Measurements from ENCODE around the gene ZYG11A. TPM values are rescaled to one million over a fixed set of nuclear protein-coding genes. Genes with fewer than 3 reads are reported as not detected.

The ZYG11A gene
- total and polyA plus RNA-seq, 9 donors, result 0.02 to 0.13 (median 0.08) TPM; not detected in 4

DNA sequence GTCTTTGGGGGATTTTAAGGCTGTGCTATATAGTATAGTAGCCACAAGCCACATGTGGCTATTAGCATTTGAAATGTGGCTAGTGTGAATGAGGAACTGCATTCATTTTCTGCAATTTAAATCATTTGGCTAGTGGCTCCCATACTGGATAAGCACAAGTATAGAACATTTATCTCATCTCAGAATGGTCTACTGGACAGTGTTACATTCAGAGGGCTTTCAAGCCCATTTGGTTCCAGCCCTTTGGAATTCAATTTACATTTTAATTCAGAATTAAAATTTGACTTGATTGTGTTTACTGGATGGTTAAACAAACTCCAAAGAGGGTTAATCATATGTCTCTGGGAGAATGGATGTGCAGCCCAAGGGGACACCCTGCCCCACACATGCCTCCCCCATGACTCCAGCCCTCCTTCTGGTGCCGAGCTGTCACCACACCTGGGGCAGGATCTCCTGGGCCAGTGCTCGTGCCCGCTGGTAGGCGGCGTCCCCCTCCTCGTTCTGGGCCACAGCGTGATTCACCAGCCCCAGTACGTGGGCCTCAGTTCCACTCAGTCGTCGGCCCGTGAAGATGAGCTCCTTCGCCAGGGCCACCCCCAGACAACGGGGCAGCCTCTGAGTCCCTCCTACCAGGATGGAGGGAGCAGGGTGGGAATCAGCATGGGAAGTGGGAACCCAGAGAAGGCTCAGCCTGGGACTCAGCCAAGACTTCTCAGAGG is 61.8 kb downstream of the ZYG11A start:
- intact Hi-C loops (cut with DNase I), result loop anchor here in 1 of 4 donors (10.0 kb wide), 1 partner anchor 280 kb away; no protein-coding TSS in a partner anchor

DNA sequence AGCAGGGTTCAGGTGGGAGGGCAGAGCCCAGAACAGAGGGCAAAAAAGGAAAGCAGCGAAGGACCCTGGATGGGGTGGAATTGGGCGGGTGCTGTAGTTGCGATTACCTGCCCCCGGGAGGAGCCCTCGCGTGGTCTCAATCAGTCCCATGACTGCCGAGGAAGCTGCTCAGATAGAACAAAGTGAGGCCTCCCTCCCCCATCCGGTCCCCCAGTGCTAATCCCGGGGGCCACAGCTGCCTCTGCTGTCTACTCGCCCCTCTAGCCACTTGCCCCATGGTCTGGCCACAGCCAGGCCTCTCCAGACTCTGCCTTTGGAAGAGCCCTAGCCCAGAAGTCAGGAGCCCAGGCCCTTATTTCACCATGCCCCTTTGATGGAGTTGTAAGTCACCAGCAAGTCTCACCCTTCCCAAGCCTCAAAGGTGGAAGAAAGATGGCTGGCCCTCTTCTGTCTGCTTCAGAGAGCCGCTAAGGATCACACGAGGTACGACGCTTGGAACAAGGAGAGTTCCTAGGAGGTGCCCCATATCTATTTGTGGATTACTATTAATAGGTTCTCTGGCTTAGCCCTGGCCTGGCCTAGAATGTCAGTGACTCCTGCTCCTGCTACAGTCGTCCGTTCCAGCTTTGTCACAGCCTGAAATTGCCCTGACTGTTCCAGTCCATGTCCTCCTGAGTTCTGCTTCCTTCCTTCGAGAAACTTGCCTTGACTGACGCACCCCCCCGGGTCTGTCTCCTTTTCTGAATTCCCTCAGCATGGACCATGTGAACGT is 62.6 kb downstream of the ZYG11A start:
- Histone ChIP-seq H3K27me3 (no peaks in the 10 kb centered on the region), H3K4me1 (ENCODE audit: insufficient read depth) (no peaks in the 10 kb centered on the region), H3K9me3 (no peaks in the 10 kb centered on the region), H3K27ac (no peak overlapping the region), H3K4me3 (no peak overlapping the region), H3K36me3 (no peaks in the 10 kb centered on the region)
- DNase-seq, result no peak
- no peak for TF ChIP-seq POLR2A (IDR thresholded peaks at IDR 0.05)
- no peak for TF ChIP-seq EP300 (IDR thresholded peaks at IDR 0.05)
- TF ChIP-seq, protein P1, sequence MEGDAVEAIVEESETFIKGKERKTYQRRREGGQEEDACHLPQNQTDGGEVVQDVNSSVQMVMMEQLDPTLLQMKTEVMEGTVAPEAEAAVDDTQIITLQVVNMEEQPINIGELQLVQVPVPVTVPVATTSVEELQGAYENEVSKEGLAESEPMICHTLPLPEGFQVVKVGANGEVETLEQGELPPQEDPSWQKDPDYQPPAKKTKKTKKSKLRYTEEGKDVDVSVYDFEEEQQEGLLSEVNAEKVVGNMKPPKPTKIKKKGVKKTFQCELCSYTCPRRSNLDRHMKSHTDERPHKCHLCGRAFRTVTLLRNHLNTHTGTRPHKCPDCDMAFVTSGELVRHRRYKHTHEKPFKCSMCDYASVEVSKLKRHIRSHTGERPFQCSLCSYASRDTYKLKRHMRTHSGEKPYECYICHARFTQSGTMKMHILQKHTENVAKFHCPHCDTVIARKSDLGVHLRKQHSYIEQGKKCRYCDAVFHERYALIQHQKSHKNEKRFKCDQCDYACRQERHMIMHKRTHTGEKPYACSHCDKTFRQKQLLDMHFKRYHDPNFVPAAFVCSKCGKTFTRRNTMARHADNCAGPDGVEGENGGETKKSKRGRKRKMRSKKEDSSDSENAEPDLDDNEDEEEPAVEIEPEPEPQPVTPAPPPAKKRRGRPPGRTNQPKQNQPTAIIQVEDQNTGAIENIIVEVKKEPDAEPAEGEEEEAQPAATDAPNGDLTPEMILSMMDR (IDR thresholded peaks at IDR 0.05), result no peak
- WGBS, 3 donors, result 74 to 76% (median 76%) methylated on average over 20 of the region's 20 CpGs
- intact Hi-C loops (cut with DNase I), result loop anchor here in 1 of 4 donors (10.0 kb wide), 1 partner anchor 280 kb away; no protein-coding TSS in a partner anchor

More for the DNA sequence above, 61.8 kb downstream of the ZYG11A start:
- no peaks in the 10 kb centered on the region for H3K27me3 ChIP-seq
- WGBS, 3 donors, result 90 to 93% (median 91%) methylated on average over 13 of the region's 13 CpGs
- no peak overlapping the region for H3K4me3 ChIP-seq
- no peak overlapping the region for H3K27ac ChIP-seq
- H3K4me1 ChIP-seq (ENCODE audit: insufficient read depth), result peaks cover 2% of the 10 kb centered on the region
- no peaks in the 10 kb centered on the region for H3K36me3 ChIP-seq
- no peaks in the 10 kb centered on the region for H3K9me3 ChIP-seq
- no peak for DNase-seq
- TF ChIP-seq, protein P1 (IDR thresholded peaks at IDR 0.05), result no peak
- TF ChIP-seq EP300 (IDR thresholded peaks at IDR 0.05), result no peak
- TF ChIP-seq POLR2A (IDR thresholded peaks at IDR 0.05), result no peak

DNA sequence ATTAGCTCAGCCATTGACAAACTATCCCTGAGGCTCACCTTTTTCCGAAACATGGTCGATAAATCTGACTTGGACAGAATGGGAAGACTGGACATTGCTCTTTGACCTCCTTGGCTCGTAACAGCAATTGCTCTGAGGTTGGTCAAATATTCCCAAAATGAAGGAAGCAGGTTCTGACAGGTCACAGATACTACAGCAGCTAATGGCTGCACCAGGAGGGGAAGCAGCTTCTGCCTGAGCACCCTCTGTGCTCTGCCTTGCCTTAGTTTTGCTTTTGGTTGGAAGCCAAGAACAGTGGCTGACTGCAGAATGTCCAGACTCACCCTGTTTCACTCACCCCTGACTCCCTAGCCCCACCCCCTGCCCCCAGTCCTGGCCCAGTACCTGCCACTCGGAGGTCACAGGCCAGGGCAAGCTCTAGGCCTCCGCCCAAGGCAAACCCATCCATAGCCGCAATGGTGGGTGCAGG is 63.6 kb downstream of the ZYG11A start:
- Histone ChIP-seq H3K36me3 (no peaks in the 10 kb centered on the region), H3K4me3 (no peak overlapping the region), H3K27me3 (no peaks in the 10 kb centered on the region), H3K27ac (no peak overlapping the region), H3K4me1 (ENCODE audit: insufficient read depth) (no peaks in the 10 kb centered on the region), H3K9me3 (no peaks in the 10 kb centered on the region)
- 92 to 95% (median 93%) methylated on average over 6 of the region's 6 CpGs for WGBS, 3 donors
- TF ChIP-seq EP300 (IDR thresholded peaks at IDR 0.05) (no peak), POLR2A (IDR thresholded peaks at IDR 0.05) (no peak)
- TF ChIP-seq, protein P1 (IDR thresholded peaks at IDR 0.05), result no peak
- intact Hi-C loops (cut with DNase I), result loop anchor here in 1 of 4 donors (10.0 kb wide), 1 partner anchor 279 kb away; no protein-coding TSS in a partner anchor
- no peak for DNase-seq

DNA sequence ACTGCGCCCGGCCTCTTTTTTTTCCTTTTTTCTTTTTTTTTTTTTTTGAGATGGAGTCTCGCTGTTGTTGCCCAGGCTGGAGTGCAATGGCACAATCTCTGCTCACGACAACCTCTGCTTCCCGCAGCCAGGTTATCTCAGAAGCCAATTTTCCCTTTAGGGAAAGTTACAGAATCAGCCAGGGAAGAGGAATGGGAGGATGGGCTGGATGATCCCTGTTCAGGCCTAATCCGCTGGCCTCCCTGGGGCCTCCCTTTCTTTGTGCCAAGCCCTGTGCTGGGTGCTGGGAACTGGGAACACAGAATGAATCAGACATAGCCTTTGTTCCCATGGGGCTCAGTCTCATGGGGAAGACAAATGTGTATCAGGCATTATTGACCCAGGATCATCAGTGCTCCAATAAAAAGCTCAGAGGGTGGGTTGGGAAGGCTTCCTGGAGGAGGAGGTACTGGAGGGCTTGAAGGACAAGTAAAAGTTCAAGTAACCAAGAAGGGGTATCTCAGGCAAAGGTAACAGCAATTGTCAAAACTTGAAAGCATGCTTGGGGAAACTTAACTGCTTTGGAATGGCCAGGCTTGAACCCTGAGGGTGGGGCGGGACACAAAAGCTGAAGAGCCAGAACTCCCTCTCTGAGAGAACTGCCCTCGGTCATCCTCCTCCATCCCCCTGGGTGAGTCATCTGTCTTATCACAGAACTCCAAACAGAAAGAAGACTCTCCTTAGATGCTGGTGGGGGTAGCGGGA is 64.7 kb downstream of the ZYG11A start:
- no peak overlapping the region for H3K27ac ChIP-seq
- WGBS, 3 donors, result 89 to 90% (median 90%) methylated on average over 9 of the region's 9 CpGs
- no peak for DNase-seq
- intact Hi-C loops (cut with DNase I), result loop anchor here in 1 of 4 donors (10.0 kb wide), 1 partner anchor 278 kb away; no protein-coding TSS in a partner anchor
- no peaks in the 10 kb centered on the region for H3K27me3 ChIP-seq
- H3K36me3 ChIP-seq, result no peaks in the 10 kb centered on the region
- TF ChIP-seq POLR2A (IDR thresholded peaks at IDR 0.05) (no peak), EP300 (IDR thresholded peaks at IDR 0.05) (no peak)
- TF ChIP-seq, protein P1 (IDR thresholded peaks at IDR 0.05), result no peak
- no peaks in the 10 kb centered on the region for H3K4me1 ChIP-seq (ENCODE audit: insufficient read depth)
- H3K4me3 ChIP-seq, result no peak overlapping the region
- no peaks in the 10 kb centered on the region for H3K9me3 ChIP-seq
